Keratinocyte (primary cell): ENCODE data around the gene C4B. TPM values are rescaled to one million over a fixed set of nuclear protein-coding genes. Genes with fewer than 3 reads are reported as not detected.

Source experiments
- DNase-seq: peaks from one replicate; pipeline ENCODE4 v3.0.0-alpha.2; 2011; ENCODE audit warnings: low read depth, missing footprints, low spot score
- FAIRE-seq: peaks from 2 replicates; lab custom pipeline; 2011; peaks lifted over from hg19 to GRCh38; lab: Jason Lieb, UNC
- H2AFZ ChIP-seq: 2 replicates; pipeline ENCODE4 v1.6.0; 2012; ENCODE audit warnings: low read length, control low read depth, inconsistent platforms; ENCODE audit not compliant: control insufficient read depth
- H3K27ac ChIP-seq: 2 replicates; pipeline ENCODE4 v1.5.1; 2011; ENCODE audit warnings: low read length; ENCODE audit not compliant: control insufficient read depth, insufficient read depth
- H3K27me3 ChIP-seq: 3 replicates; pipeline ENCODE4 v1.6.0; 2011; ENCODE audit warnings: low read length; ENCODE audit not compliant: control insufficient read depth, insufficient read depth; ENCODE audit errors: extremely low read depth
- H3K36me3 ChIP-seq, 2 experiments: 2 replicates in 1 of 2; 3 replicates in 1 of 2; pipeline ENCODE4 v1.5.1; 2011; ENCODE audit warnings: low read length in 2 of 2, mild to moderate bottlenecking in 1 of 2; ENCODE audit not compliant: control insufficient read depth in 2 of 2, insufficient read depth in 2 of 2; ENCODE audit errors: extremely low read depth in 1 of 2
- H3K4me1 ChIP-seq: 3 replicates; pipeline ENCODE4 v1.5.1; 2011; ENCODE audit warnings: low read length; ENCODE audit not compliant: control insufficient read depth, insufficient read depth; ENCODE audit errors: extremely low read depth
- H3K4me2 ChIP-seq: 3 replicates; pipeline ENCODE4 v1.6.0; 2011; ENCODE audit warnings: low read depth, low read length; ENCODE audit not compliant: control insufficient read depth, insufficient read depth; ENCODE audit errors: extremely low read depth
- H3K4me3 ChIP-seq, 3 experiments: fragments of 200-600 bp in 1 of 3; sonication (generic) in 1 of 3; 2 replicates in 2 of 3; 3 replicates in 1 of 3; pipeline ENCODE4 v1.5.1; 2011 to 2016; ENCODE audit warnings: low read length in 3 of 3, mild to moderate bottlenecking in 3 of 3, control low read depth in 2 of 3, inconsistent platforms in 1 of 3, low read depth in 1 of 3, mixed read lengths in 1 of 3, mixed run types in 1 of 3, moderate library complexity in 1 of 3; ENCODE audit not compliant: control insufficient read depth in 2 of 3, insufficient read depth in 2 of 3; ENCODE audit errors: extremely low read depth in 1 of 3
- H3K79me2 ChIP-seq: 2 replicates; pipeline ENCODE4 v1.6.0; 2012; ENCODE audit warnings: low read length; ENCODE audit not compliant: control insufficient read depth, insufficient read depth
- H3K9ac ChIP-seq: 3 replicates; pipeline ENCODE4 v1.6.0; 2011; ENCODE audit warnings: low read length; ENCODE audit not compliant: control insufficient read depth, insufficient read depth; ENCODE audit errors: extremely low read depth
- H3K9me1 ChIP-seq: 3 replicates; pipeline ENCODE4 v1.6.0; 2011; ENCODE audit warnings: low read length; ENCODE audit not compliant: control insufficient read depth, insufficient read depth; ENCODE audit errors: extremely low read depth
- H3K9me3 ChIP-seq: 2 replicates; pipeline ENCODE4 v1.5.1; 2012; ENCODE audit warnings: low read depth, low read length; ENCODE audit not compliant: control insufficient read depth
- H4K20me1 ChIP-seq: 3 replicates; pipeline ENCODE4 v1.6.0; 2011; ENCODE audit warnings: low read length; ENCODE audit not compliant: control insufficient read depth, insufficient read depth; ENCODE audit errors: extremely low read depth
- EZH2 ChIP-seq: IDR thresholded peaks from one replicate; pipeline ENCODE4 v1.6.1; 2012; ENCODE audit warnings: inconsistent platforms, mild to moderate bottlenecking, low read length, moderate library complexity
- dilution Hi-C: fragments of 300-500 bp; cut with MboI; formaldehyde crosslinking; loops from one replicate; pipeline ENCODE4 v1.7.0; 2020; ENCODE audit warnings: low sequenced_read_pairs; ENCODE audit not compliant: extremely low pct_ligation_motif_present
- polyA plus RNA-seq, 5 experiments: library from polyadenylated mRNA; depleted of rRNA in 3 of 5; stranded (reverse) in 3 of 5; stranded (forward) in 1 of 5; unstranded in 1 of 5; fragments of >200 nt; gene quantifications; 1 replicate in 1 of 5; 2 replicates in 3 of 5; 3 replicates in 1 of 5; pipeline versions ENCODE4 v1.2.1 to v1.2.3, GENCODE V29; 2011 to 2012; ENCODE audit warnings: missing spikeins in 2 of 5, low read depth in 1 of 5, low replicate concordance in 1 of 5
- TF ChIP-seq, protein P1 (sequence below), 3 experiments: IDR thresholded peaks in 1 of 3; conservative IDR thresholded peaks in 1 of 3; optimal IDR thresholded peaks in 1 of 3; 2 replicates in 2 of 3; 3 replicates in 1 of 3; pipeline versions ENCODE3 to v1.5.1; 2011; ENCODE audit warnings: low read length in 3 of 3, mild to moderate bottlenecking in 3 of 3, moderate library complexity in 2 of 3, control low read depth in 1 of 3, inconsistent platforms in 1 of 3; ENCODE audit not compliant: insufficient read depth in 2 of 3; ENCODE audit errors: extremely low read depth in 1 of 3

C4B gene
- polyA plus RNA-seq, 1 donor (not counting 4 experiments of a cell fraction or from before 2014, with no cell fraction given) = 1.8 TPM

DNA sequence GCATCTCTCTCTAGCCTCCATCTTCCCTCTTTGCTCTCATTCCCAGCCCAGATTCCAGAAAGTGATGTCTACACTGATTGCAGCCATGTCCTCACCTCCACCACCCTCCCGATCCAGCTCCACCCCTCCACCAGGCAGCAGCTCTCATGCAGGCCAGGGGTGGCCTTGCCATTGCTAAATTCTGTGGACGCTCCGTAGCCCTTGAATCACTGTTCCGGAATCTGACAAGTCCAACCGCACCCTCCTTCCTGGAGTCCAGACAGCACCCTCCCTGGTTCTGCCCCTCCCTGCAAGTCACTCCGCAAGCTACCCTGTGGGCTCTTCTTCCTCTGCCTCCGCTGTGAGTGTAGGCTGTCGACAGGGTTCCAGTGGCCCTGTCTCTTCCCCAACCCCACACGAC, 68.3 kb downstream of the C4B start:
- H4K20me1 ChIP-seq = no peaks in the 10 kb centered on the region
- H3K36me3 ChIP-seq = no peaks in the 10 kb centered on the region
- no peaks in the 10 kb centered on the region for H3K9me3 ChIP-seq
- no peak overlapping the region for H2AFZ ChIP-seq
- dilution Hi-C loops = no loop called here
- H3K27me3 ChIP-seq = peaks cover 12% of the 10 kb centered on the region
- DNase-seq = peak; percentile 76
- H3K4me1 ChIP-seq = peaks cover 19% of the 10 kb centered on the region
- H3K9me1 ChIP-seq = no peaks in the 10 kb centered on the region
- no peak overlapping the region for H3K27ac ChIP-seq
- no peak for TF ChIP-seq EZH2
- TF ChIP-seq, protein P1, sequence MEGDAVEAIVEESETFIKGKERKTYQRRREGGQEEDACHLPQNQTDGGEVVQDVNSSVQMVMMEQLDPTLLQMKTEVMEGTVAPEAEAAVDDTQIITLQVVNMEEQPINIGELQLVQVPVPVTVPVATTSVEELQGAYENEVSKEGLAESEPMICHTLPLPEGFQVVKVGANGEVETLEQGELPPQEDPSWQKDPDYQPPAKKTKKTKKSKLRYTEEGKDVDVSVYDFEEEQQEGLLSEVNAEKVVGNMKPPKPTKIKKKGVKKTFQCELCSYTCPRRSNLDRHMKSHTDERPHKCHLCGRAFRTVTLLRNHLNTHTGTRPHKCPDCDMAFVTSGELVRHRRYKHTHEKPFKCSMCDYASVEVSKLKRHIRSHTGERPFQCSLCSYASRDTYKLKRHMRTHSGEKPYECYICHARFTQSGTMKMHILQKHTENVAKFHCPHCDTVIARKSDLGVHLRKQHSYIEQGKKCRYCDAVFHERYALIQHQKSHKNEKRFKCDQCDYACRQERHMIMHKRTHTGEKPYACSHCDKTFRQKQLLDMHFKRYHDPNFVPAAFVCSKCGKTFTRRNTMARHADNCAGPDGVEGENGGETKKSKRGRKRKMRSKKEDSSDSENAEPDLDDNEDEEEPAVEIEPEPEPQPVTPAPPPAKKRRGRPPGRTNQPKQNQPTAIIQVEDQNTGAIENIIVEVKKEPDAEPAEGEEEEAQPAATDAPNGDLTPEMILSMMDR (optimal IDR thresholded peaks at IDR 0.05 in 1 of 3, IDR thresholded peaks at IDR 0.05 in 1 of 3, conservative IDR thresholded peaks at IDR 0.05 in 1 of 3; ENCODE audit: extremely low read depth in 1 of 3, insufficient read depth in 2 of 3, low read length in 3 of 3) = no peak
- H3K4me3 ChIP-seq = no peak overlapping the region
- FAIRE-seq = peak; percentile 72
- no peaks in the 10 kb centered on the region for H3K79me2 ChIP-seq
- H3K4me2 ChIP-seq = peak overlapping the region; percentile 47
- no peak overlapping the region for H3K9ac ChIP-seq

DNA sequence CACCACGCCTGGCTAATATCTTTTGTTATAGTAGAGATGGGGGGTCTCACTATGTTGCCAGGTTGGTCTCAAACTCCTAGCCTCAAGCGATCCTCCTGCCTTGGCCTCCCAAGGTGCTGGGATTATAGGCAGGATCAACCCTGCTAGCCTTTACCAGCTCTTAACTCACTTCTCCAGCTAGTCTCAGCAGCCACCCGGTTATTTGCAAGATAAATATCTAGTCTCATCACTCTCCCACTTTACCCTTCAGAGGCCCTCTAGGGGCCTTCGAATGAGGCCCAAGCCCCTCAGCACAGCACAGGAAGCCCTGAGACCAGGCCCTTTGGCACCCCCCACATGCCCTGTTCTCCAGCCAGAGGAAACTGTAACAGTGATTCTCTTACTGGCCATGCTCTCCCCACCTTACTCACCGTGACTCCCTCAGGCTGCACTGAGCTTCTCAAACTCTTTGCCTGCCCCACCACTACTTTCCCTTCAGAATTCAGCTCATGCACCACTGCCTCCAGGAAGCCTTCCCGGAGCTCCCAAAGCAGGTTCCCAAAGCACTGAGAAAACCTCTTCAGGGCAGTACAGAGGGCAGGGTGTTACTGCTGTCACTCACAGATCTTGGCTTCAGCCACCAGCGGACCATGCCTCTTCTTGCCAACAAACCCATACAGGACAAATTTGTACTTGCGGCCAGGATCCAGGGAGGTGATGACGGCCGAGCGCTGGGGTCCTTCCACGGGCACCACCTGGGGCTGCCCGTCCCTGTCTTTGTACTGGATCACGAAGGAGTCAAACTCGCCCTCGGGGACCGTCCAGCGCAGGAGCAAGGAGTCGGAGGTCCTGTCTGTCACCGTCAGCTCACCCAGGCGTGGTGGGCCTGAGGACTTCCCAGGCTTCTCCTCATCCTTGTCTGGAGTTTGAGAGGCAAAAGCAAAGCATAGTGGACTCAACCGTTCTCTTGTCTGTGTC, 69.5 kb downstream of the C4B start:
- Histone ChIP-seq H3K27me3 (peaks cover 21% of the 10 kb centered on the region), H3K4me2 (no peak overlapping the region), H3K27ac (no peak overlapping the region), H3K79me2 (no peaks in the 10 kb centered on the region), H3K9me1 (no peaks in the 10 kb centered on the region), H4K20me1 (no peaks in the 10 kb centered on the region), H3K4me1 (peaks cover 19% of the 10 kb centered on the region), H3K36me3 (no peaks in the 10 kb centered on the region), H3K9me3 (no peaks in the 10 kb centered on the region), H3K4me3 (no peak overlapping the region), H3K9ac (no peak overlapping the region), H2AFZ (no peak overlapping the region)
- no peak for TF ChIP-seq EZH2
- TF ChIP-seq, protein P1 (optimal IDR thresholded peaks at IDR 0.05 in 1 of 3, IDR thresholded peaks at IDR 0.05 in 1 of 3, conservative IDR thresholded peaks at IDR 0.05 in 1 of 3; ENCODE audit: extremely low read depth in 1 of 3, insufficient read depth in 2 of 3, low read length in 3 of 3) = no peak
- dilution Hi-C loops = no loop called here
- no peak for FAIRE-seq
- no peak for DNase-seq
